ENCODE measurements around the gene EID2. TPM values are rescaled to one million over a fixed set of nuclear protein-coding genes. Genes with fewer than 3 reads are reported as not detected.
A peak's percentile ranks its signal among the peaks of the same experiment; 100 is the strongest.

The EID2 gene
- total and polyA plus RNA-seq, 2 of the 13 experiments (the other 11 are each of a cell fraction or from before 2014, with no cell fraction given), result 3.7 to 14.1 TPM

DNA sequence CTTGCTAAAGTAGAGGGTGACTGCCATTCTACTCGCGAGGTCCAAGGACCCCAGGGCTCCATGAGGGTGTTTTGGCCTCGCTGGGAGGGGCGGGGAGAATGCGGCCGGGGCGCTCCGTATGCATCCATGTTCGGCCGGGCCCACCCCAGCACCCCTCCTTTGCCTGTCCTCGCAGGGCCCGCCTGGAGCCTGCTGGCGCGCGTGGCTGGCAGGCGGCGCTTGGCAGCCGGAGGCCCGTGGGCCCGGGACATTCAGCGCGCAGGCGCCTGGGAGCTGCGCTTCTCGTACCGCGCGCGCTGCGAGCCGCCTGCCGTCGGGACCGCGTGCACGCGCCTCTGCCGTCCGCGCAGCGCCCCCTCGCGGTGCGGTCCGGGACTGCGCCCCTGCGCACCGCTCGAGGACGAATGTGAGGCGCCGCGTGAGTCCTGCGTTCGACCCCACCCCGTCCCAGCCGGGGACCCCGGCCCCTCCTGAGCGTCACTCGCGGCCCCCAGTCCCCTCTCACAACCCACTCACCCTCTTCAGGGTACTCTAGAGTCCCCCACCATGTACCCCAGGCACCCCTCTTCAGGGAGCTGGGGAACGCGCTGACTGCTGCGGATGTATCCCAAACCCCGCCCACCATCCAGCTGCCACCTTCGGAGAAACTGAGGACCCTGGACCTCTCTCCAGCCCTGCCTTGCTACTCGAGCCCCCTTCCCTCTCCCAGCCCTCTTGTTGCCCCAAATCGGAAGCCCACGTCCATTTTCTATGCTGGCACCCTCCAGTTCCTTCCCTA is 37.1 kb downstream of the EID2 start (continued):
- TF ChIP-seq, protein P1, sequence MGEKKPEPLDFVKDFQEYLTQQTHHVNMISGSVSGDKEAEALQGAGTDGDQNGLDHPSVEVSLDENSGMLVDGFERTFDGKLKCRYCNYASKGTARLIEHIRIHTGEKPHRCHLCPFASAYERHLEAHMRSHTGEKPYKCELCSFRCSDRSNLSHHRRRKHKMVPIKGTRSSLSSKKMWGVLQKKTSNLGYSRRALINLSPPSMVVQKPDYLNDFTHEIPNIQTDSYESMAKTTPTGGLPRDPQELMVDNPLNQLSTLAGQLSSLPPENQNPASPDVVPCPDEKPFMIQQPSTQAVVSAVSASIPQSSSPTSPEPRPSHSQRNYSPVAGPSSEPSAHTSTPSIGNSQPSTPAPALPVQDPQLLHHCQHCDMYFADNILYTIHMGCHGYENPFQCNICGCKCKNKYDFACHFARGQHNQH (CRISPR knock-in tag; IDR thresholded peaks at IDR 0.05), result peak; percentile 77; the same call in 1 of the 2 replicates
- TF ChIP-seq ZNF205 (CRISPR knock-in tag; IDR thresholded peaks at IDR 0.05) (peak; percentile 60; the same call in 1 of the 2 replicates), MYNN (CRISPR knock-in tag; IDR thresholded peaks at IDR 0.05; ENCODE audit: low read depth) (peak; percentile 87; the same call in 1 of the 2 replicates), SMYD3 (CRISPR knock-in tag; IDR thresholded peaks at IDR 0.05) (peak; percentile 98), NR2F1 (CRISPR knock-in tag; IDR thresholded peaks at IDR 0.05) (no peak), HOXA3 (CRISPR knock-in tag; IDR thresholded peaks at IDR 0.05) (peak; percentile 89), PAF1 (CRISPR knock-in tag; IDR thresholded peaks at IDR 0.05) (no peak), ZNF224 (CRISPR knock-in tag; IDR thresholded peaks at IDR 0.05) (0 out of 2 replicates have a peak, but pooled peaks have one; percentile 54), SATB2 (CRISPR knock-in tag; IDR thresholded peaks at IDR 0.05) (peak; percentile 97), ZFYVE20 (CRISPR knock-in tag; IDR thresholded peaks at IDR 0.05; ENCODE audit: borderline replicate concordance, low read depth) (peak; percentile 99), SMAD1 (CRISPR knock-in tag; IDR thresholded peaks at IDR 0.05; ENCODE audit: borderline replicate concordance, low read depth) (0 out of 2 replicates have a peak, but pooled peaks have one; percentile 53)
- TF ChIP-seq, protein P2, sequence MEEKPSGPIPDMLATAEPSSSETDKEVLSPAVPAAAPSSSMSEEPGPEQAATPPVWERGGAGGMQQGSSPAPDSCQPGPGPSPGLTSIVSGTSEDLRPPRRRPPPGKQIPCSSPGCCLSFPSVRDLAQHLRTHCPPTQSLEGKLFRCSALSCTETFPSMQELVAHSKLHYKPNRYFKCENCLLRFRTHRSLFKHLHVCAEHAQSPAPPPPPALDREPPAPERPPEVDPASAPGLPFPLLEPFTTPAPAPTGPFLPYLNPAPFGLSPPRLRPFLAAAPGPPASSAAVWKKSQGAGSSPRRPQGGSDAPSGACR (CRISPR knock-in tag; IDR thresholded peaks at IDR 0.05), result no peak
- TF ChIP-seq, protein P3, sequence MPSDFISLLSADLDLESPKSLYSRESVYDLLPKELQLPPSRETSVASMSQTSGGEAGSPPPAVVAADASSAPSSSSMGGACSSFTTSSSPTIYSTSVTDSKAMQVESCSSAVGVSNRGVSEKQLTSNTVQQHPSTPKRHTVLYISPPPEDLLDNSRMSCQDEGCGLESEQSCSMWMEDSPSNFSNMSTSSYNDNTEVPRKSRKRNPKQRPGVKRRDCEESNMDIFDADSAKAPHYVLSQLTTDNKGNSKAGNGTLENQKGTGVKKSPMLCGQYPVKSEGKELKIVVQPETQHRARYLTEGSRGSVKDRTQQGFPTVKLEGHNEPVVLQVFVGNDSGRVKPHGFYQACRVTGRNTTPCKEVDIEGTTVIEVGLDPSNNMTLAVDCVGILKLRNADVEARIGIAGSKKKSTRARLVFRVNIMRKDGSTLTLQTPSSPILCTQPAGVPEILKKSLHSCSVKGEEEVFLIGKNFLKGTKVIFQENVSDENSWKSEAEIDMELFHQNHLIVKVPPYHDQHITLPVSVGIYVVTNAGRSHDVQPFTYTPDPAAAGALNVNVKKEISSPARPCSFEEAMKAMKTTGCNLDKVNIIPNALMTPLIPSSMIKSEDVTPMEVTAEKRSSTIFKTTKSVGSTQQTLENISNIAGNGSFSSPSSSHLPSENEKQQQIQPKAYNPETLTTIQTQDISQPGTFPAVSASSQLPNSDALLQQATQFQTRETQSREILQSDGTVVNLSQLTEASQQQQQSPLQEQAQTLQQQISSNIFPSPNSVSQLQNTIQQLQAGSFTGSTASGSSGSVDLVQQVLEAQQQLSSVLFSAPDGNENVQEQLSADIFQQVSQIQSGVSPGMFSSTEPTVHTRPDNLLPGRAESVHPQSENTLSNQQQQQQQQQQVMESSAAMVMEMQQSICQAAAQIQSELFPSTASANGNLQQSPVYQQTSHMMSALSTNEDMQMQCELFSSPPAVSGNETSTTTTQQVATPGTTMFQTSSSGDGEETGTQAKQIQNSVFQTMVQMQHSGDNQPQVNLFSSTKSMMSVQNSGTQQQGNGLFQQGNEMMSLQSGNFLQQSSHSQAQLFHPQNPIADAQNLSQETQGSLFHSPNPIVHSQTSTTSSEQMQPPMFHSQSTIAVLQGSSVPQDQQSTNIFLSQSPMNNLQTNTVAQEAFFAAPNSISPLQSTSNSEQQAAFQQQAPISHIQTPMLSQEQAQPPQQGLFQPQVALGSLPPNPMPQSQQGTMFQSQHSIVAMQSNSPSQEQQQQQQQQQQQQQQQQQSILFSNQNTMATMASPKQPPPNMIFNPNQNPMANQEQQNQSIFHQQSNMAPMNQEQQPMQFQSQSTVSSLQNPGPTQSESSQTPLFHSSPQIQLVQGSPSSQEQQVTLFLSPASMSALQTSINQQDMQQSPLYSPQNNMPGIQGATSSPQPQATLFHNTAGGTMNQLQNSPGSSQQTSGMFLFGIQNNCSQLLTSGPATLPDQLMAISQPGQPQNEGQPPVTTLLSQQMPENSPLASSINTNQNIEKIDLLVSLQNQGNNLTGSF (CRISPR knock-in tag; IDR thresholded peaks at IDR 0.05), result peak; percentile 99
- TF ChIP-seq, protein P4, sequence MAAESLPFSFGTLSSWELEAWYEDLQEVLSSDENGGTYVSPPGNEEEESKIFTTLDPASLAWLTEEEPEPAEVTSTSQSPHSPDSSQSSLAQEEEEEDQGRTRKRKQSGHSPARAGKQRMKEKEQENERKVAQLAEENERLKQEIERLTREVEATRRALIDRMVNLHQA (CRISPR knock-in tag; IDR thresholded peaks at IDR 0.05), result no peak
- TF ChIP-seq, protein P5, sequence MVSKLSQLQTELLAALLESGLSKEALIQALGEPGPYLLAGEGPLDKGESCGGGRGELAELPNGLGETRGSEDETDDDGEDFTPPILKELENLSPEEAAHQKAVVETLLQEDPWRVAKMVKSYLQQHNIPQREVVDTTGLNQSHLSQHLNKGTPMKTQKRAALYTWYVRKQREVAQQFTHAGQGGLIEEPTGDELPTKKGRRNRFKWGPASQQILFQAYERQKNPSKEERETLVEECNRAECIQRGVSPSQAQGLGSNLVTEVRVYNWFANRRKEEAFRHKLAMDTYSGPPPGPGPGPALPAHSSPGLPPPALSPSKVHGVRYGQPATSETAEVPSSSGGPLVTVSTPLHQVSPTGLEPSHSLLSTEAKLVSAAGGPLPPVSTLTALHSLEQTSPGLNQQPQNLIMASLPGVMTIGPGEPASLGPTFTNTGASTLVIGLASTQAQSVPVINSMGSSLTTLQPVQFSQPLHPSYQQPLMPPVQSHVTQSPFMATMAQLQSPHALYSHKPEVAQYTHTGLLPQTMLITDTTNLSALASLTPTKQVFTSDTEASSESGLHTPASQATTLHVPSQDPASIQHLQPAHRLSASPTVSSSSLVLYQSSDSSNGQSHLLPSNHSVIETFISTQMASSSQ (IDR thresholded peaks at IDR 0.05; ENCODE audit: low read depth), result no peak
- TF ChIP-seq, protein P5 (CRISPR knock-in tag; IDR thresholded peaks at IDR 0.05; ENCODE audit: borderline replicate concordance), result peak; percentile 68

Data from HepG2 (cell line).